NCI-H82 treated with DMSO at 0.1 percent for 48 hours (cell line): ENCODE results near the gene SENP6.
"Not testable (repeated sequence)": the region's sequence is repeated elsewhere in the genome, so short reads cannot be mapped to it uniquely, and the experiment has no call there.

Source experiments
- DNase-seq: peaks from one replicate; lab custom pipeline; 2025; ENCODE audit not compliant: unreplicated experiment; lab: John Stamatoyannopoulos, UW

SENP6 gene

GRCh38 chr6:75601304-75602245, at the start of gene SENP6:
Gene SENP6 (plus strand): TSS chr6:75601880. CDS start chr6:75602525, 645 bp downstream.
- DNase-seq: peak; percentile 38

- DNase-seq: no peak
Measured at GRCh38 chr6:75556240-75556639, 45.4 kb upstream of the SENP6 start.

- DNase-seq: peak; percentile 26
Measured at GRCh38 chr6:75557068-75557467, 44.6 kb upstream of the SENP6 start.

GRCh38 chr6:75563032-75563431, 38.6 kb upstream of the SENP6 start:
- DNase-seq: no peak

- DNase-seq: no peak
Measured at GRCh38 chr6:75566137-75566767, 35.4 kb upstream of the SENP6 start.

GRCh38 chr6:75568100-75568499, 33.6 kb upstream of the SENP6 start:
- no peak for DNase-seq

- DNase-seq: no peak
Measured at GRCh38 chr6:75568965-75569364, 32.7 kb upstream of the SENP6 start.

- not testable (repeated sequence) for DNase-seq
Measured at GRCh38 chr6:75570671-75571070, 31.0 kb upstream of the SENP6 start.

- no peak for DNase-seq
Measured at GRCh38 chr6:75572072-75572471, 29.6 kb upstream of the SENP6 start.

GRCh38 chr6:75579951-75580350, 21.7 kb upstream of the SENP6 start:
- DNase-seq: no peak

GRCh38 chr6:75581231-75581630, 20.4 kb upstream of the SENP6 start:
- DNase-seq: no peak

GRCh38 chr6:75584552-75584951, 17.1 kb upstream of the SENP6 start:
- DNase-seq: not testable (repeated sequence)

GRCh38 chr6:75588948-75589347, 12.7 kb upstream of the SENP6 start:
- no peak for DNase-seq

GRCh38 chr6:75590370-75590769, 11.3 kb upstream of the SENP6 start:
- DNase-seq: no peak

GRCh38 chr6:75596380-75596779, 5.3 kb upstream of the SENP6 start:
- DNase-seq: not testable (repeated sequence)

- no peak for DNase-seq
Measured at GRCh38 chr6:75600768-75601167, 912 bp upstream of the SENP6 start.

- DNase-seq: no peak
Measured at GRCh38 chr6:75602246-75603105, 796 bp downstream of the SENP6 start.

GRCh38 chr6:75603106-75603420, 1.4 kb downstream of the SENP6 start:
- no peak for DNase-seq

GRCh38 chr6:75604294-75604693, 2.6 kb downstream of the SENP6 start:
- peak; percentile 44 for DNase-seq

GRCh38 chr6:75605635-75606034, 4.0 kb downstream of the SENP6 start:
- no peak for DNase-seq

- no peak for DNase-seq
Measured at GRCh38 chr6:75608304-75608703, 6.6 kb downstream of the SENP6 start.
